Measurements from ENCODE around the gene STEAP1B.
A peak's percentile ranks its signal among the peaks of the same experiment; 100 is the strongest.

STEAP1B gene

GRCh38 chr7:22426463-22427094 lies 73.4 kb downstream of the STEAP1B start:
- DNase-seq (ENCODE audit: low read depth), result peak; percentile 21
- TF ChIP-seq CTCF (IDR thresholded peaks at IDR 0.05; ENCODE audit: low read depth, low read length) (no peak), POLR2A (IDR thresholded peaks at IDR 0.05; ENCODE audit: extremely low read depth, insufficient read length) (no peak), MAX (IDR thresholded peaks at IDR 0.05; ENCODE audit: low read depth, low read length) (no peak), MYC (IDR thresholded peaks at IDR 0.05; ENCODE audit: low read depth, low read length) (no peak)
- no peak overlapping the region for H3K4me3 ChIP-seq (ENCODE audit: low read depth, low read length)

- no peak overlapping the region for H3K4me3 ChIP-seq (ENCODE audit: low read depth, low read length)
- TF ChIP-seq CTCF (IDR thresholded peaks at IDR 0.05; ENCODE audit: low read depth, low read length) (no peak), POLR2A (IDR thresholded peaks at IDR 0.05; ENCODE audit: extremely low read depth, insufficient read length) (no peak), MYC (IDR thresholded peaks at IDR 0.05; ENCODE audit: low read depth, low read length) (no peak), MAX (IDR thresholded peaks at IDR 0.05; ENCODE audit: low read depth, low read length) (no peak)
- no peak for DNase-seq (ENCODE audit: low read depth)
Measured at GRCh38 chr7:22425361-22425760, 74.6 kb downstream of the STEAP1B start.

GRCh38 chr7:22422831-22423615 lies 77.0 kb downstream of the STEAP1B start:
- TF ChIP-seq MYC (IDR thresholded peaks at IDR 0.05; ENCODE audit: low read depth, low read length) (no peak), MAX (IDR thresholded peaks at IDR 0.05; ENCODE audit: low read depth, low read length) (no peak), POLR2A (IDR thresholded peaks at IDR 0.05; ENCODE audit: extremely low read depth, insufficient read length) (no peak), CTCF (IDR thresholded peaks at IDR 0.05; ENCODE audit: low read depth, low read length) (no peak)
- no peak overlapping the region for H3K4me3 ChIP-seq (ENCODE audit: low read depth, low read length)
- no peak for DNase-seq (ENCODE audit: low read depth)

- no peak for DNase-seq (ENCODE audit: low read depth)
- TF ChIP-seq MAX (IDR thresholded peaks at IDR 0.05; ENCODE audit: low read depth, low read length), result no peak
- TF ChIP-seq MYC (IDR thresholded peaks at IDR 0.05; ENCODE audit: low read depth, low read length), result no peak
Measured at GRCh38 chr7:22420973-22421635, 78.9 kb downstream of the STEAP1B start.

GRCh38 chr7:22420008-22420407 lies 80.0 kb downstream of the STEAP1B start:
- TF ChIP-seq MYC (IDR thresholded peaks at IDR 0.05; ENCODE audit: low read depth, low read length), result no peak
- no peak for TF ChIP-seq MAX (IDR thresholded peaks at IDR 0.05; ENCODE audit: low read depth, low read length)
- no peak for TF ChIP-seq POLR2A (IDR thresholded peaks at IDR 0.05; ENCODE audit: extremely low read depth, insufficient read length)
- no peak for TF ChIP-seq CTCF (IDR thresholded peaks at IDR 0.05; ENCODE audit: low read depth, low read length)
- no peak overlapping the region for H3K4me3 ChIP-seq (ENCODE audit: low read depth, low read length)
- no peak for DNase-seq (ENCODE audit: low read depth)

More at GRCh38 chr7:22420973-22421635, 78.9 kb downstream of the STEAP1B start:
- no peak overlapping the region for H3K4me3 ChIP-seq (ENCODE audit: low read depth, low read length)

GRCh38 chr7:22419488-22419887 lies 80.5 kb downstream of the STEAP1B start:
- DNase-seq (ENCODE audit: low read depth), result no peak
- TF ChIP-seq MYC (IDR thresholded peaks at IDR 0.05; ENCODE audit: low read depth, low read length) (no peak), CTCF (IDR thresholded peaks at IDR 0.05; ENCODE audit: low read depth, low read length) (no peak), MAX (IDR thresholded peaks at IDR 0.05; ENCODE audit: low read depth, low read length) (no peak), POLR2A (IDR thresholded peaks at IDR 0.05; ENCODE audit: extremely low read depth, insufficient read length) (no peak)
- H3K4me3 ChIP-seq (ENCODE audit: low read depth, low read length), result no peak overlapping the region
